ENCODE data around the gene MAPK10. TPM values are rescaled to one million over a fixed set of nuclear protein-coding genes. Genes with fewer than 3 reads are reported as not detected.

MAPK10 gene
- total and polyA plus RNA-seq, 8 donors, result 1.4 to 103 (median 15.0) TPM

DNA sequence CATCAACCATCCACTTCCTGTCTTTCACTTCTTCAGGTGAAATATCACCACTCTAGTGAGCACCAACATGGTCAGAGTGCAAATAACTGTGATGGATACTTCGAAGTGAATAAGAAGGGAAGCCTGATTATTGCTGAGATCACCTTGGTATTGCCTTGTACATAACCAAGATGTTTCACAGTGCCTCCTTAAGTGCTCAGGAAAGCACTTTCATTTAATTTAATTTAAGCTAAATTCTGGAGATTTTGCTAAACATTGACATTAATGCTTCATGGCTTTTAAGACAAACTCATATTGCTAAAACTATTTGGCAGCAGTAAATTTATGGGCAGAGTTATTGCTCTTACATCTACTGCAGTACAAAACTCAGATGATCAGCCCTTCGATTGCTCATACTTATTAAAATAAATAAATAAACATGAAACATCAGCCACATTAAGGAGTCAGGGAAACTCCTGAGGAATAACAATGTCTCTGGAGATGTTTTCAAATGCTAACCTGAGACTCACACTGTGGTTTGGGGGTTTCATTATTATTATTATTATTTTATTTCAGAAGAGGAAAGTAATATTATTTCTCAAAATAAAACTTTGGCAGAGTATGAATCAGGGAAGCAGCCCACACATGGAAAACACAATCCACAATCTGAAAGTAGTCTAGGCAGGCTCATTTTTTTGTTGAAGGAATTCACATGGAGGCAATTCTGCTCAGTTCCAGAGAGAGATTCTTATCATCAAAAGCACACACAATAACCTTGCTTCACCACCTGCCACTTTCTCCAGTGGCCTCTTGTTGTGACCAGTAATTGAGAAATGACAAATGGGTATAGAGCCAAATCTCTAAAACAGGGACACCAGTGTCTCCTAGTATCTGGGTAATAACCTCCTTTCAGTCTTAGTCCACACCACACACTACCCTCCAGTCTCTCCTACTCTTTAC is 344.2 kb downstream of the MAPK10 start:
- no peak for TF ChIP-seq POLR2AphosphoS5 (IDR thresholded peaks at IDR 0.05)
- TF ChIP-seq, protein P1, sequence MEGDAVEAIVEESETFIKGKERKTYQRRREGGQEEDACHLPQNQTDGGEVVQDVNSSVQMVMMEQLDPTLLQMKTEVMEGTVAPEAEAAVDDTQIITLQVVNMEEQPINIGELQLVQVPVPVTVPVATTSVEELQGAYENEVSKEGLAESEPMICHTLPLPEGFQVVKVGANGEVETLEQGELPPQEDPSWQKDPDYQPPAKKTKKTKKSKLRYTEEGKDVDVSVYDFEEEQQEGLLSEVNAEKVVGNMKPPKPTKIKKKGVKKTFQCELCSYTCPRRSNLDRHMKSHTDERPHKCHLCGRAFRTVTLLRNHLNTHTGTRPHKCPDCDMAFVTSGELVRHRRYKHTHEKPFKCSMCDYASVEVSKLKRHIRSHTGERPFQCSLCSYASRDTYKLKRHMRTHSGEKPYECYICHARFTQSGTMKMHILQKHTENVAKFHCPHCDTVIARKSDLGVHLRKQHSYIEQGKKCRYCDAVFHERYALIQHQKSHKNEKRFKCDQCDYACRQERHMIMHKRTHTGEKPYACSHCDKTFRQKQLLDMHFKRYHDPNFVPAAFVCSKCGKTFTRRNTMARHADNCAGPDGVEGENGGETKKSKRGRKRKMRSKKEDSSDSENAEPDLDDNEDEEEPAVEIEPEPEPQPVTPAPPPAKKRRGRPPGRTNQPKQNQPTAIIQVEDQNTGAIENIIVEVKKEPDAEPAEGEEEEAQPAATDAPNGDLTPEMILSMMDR (IDR thresholded peaks at IDR 0.05), result no peak
- TF ChIP-seq POLR2A (IDR thresholded peaks at IDR 0.05), result no peak
- no peak for TF ChIP-seq EP300 (IDR thresholded peaks at IDR 0.05)
- intact Hi-C loops (cut with DNase I; ENCODE audit: low total_unique reads), result no loop called here
- Histone ChIP-seq H3K36me3 (peaks cover 0 to 13% (median 0%) of the 10 kb centered on the region in 4 donors), H3K4me3 (no peak overlapping the region), H3K9me3 (no peaks in the 10 kb centered on the region), H3K27me3 (no peaks in the 10 kb centered on the region), H3K4me1 (peaks cover 0 to 23% (median 3%) of the 10 kb centered on the region in 4 donors), H3K27ac (no peak overlapping the region)
- 77 to 86% (median 83%) methylated on average over 2 of the region's 2 CpGs for WGBS, 5 donors
- no peak for DNase-seq

DNA sequence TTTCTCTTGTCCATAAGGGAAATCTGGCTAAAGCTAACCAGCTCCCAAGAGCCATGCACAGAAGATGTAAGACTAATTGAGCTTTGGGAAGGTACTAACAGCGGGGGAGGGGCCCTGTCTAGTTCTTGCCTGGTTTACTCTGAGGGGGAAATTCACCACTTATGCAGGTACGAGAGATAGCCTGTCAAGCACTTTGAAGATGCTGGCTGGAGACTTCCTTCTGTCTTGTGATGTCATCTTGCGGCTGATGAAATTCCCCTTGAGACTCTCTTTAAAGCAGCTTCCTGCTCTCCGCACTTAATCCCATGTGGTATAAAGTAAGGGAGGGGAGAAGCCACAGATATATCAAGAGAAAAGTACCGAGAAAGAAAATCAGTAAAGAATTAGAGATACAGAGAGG is 345.3 kb downstream of the MAPK10 start:
- Histone ChIP-seq H3K36me3 (peaks cover 0 to 13% (median 0%) of the 10 kb centered on the region in 4 donors), H3K27me3 (no peaks in the 10 kb centered on the region), H3K27ac (no peak overlapping the region), H3K4me1 (peaks cover 0 to 23% (median 3%) of the 10 kb centered on the region in 4 donors), H3K4me3 (no peak overlapping the region), H3K9me3 (no peaks in the 10 kb centered on the region)
- TF ChIP-seq, protein P1 (IDR thresholded peaks at IDR 0.05), result no peak
- no peak for TF ChIP-seq POLR2A (IDR thresholded peaks at IDR 0.05)
- 85 to 94% (median 91%) methylated on average over 5 of the region's 5 CpGs for WGBS, 5 donors
- intact Hi-C loops (cut with DNase I; ENCODE audit: low total_unique reads), result no loop called here
- no peak for DNase-seq

DNA sequence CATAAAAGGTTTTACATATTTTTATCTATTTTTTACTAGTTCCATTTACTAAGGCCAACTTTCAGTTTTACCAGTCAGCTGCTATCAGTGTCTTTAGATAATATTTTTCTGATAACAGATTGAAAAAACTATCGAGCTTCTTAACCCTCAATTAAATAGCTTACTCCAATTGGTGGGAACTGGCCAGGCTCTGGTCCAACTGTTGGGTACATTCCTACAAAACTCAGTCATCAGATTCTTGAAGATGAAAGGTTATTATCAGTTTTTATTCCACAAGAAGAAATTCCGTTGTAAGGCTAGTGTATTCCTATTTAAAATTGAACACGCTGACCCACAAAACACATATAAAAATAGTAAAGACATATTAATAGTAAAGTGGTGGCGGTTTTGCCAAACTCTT is 346.2 kb downstream of the MAPK10 start:
- no peak for DNase-seq
- Histone ChIP-seq H3K36me3 (peaks cover 0 to 13% (median 0%) of the 10 kb centered on the region in 4 donors), H3K27me3 (no peaks in the 10 kb centered on the region), H3K4me1 (peaks cover 0 to 23% (median 3%) of the 10 kb centered on the region in 4 donors), H3K27ac (no peak overlapping the region), H3K4me3 (no peak overlapping the region), H3K9me3 (no peaks in the 10 kb centered on the region)
- TF ChIP-seq, protein P1 (IDR thresholded peaks at IDR 0.05), result no peak
- TF ChIP-seq POLR2A (IDR thresholded peaks at IDR 0.05), result no peak
- TF ChIP-seq POLR2AphosphoS5 (IDR thresholded peaks at IDR 0.05), result no peak
- TF ChIP-seq EP300 (IDR thresholded peaks at IDR 0.05), result no peak
- 58 to 67% (median 60%) methylated on average over 4 of the region's 4 CpGs for WGBS, 5 donors
- intact Hi-C loops (cut with DNase I; ENCODE audit: low total_unique reads), result no loop called here

DNA sequence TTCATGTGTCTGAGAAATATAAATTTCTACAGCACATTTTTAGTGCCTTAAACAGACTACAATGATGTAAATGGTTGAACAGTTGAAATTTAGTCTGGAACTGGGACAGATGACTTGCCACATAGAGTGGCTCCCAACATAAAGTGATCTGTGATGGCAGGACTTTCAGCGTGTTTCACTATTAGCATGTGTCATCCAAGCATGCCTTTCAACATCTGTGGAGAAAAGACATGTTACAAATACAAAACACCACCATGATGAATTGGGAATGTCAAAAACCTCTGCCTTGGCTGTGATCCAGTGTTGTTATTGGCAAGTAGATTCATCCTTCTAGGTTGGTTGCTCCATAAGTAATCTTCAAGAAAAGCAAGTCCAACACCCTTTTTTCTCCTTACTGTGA is 348.7 kb downstream of the MAPK10 start:
- no peak overlapping the region for H3K4me3 ChIP-seq
- intact Hi-C loops (cut with DNase I; ENCODE audit: low total_unique reads), result no loop called here
- H3K4me1 ChIP-seq, result peaks cover 0 to 23% (median 3%) of the 10 kb centered on the region in 4 donors
- no peak for TF ChIP-seq POLR2AphosphoS5 (IDR thresholded peaks at IDR 0.05)
- TF ChIP-seq EP300 (IDR thresholded peaks at IDR 0.05), result no peak
- TF ChIP-seq, protein P1 (IDR thresholded peaks at IDR 0.05), result no peak
- no peak for TF ChIP-seq POLR2A (IDR thresholded peaks at IDR 0.05)
- H3K9me3 ChIP-seq, result no peaks in the 10 kb centered on the region
- 56 to 85% (median 69%) methylated on average over 1 of the region's 1 CpG for WGBS, 5 donors
- no peak for DNase-seq
- no peaks in the 10 kb centered on the region for H3K27me3 ChIP-seq
- no peaks in the 10 kb centered on the region for H3K36me3 ChIP-seq
- no peak overlapping the region for H3K27ac ChIP-seq
